Measurements from ENCODE around the gene PXDN. TPM values are rescaled to one million over a fixed set of nuclear protein-coding genes. Genes with fewer than 3 reads are reported as not detected.

Gene PXDN
- total RNA-seq, 1 experiment from 2014 or later = 146 TPM

DNA sequence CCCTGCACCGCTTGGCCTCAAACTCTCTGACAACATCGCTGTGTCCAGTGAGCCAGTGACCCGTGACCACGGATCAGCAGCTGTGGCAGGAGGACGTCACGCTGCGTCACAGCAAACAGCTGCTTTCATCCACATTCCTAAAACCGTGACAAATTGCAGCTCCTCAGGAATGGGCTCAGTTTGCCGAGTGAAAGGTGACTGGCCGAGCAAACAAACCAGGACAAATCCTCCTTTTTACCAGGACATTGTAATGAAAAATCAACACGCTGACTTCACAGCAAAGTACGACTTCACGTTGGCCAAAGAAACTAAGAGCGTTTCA is 57.6 kb downstream of the PXDN start (continued):
- TF ChIP-seq, protein P1, sequence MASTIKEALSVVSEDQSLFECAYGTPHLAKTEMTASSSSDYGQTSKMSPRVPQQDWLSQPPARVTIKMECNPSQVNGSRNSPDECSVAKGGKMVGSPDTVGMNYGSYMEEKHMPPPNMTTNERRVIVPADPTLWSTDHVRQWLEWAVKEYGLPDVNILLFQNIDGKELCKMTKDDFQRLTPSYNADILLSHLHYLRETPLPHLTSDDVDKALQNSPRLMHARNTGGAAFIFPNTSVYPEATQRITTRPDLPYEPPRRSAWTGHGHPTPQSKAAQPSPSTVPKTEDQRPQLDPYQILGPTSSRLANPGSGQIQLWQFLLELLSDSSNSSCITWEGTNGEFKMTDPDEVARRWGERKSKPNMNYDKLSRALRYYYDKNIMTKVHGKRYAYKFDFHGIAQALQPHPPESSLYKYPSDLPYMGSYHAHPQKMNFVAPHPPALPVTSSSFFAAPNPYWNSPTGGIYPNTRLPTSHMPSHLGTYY (CRISPR knock-in tag; IDR thresholded peaks at IDR 0.05) = no peak
- no peak for TF ChIP-seq TEAD4 (CRISPR knock-in tag; IDR thresholded peaks at IDR 0.05)
- TF ChIP-seq, protein P2, sequence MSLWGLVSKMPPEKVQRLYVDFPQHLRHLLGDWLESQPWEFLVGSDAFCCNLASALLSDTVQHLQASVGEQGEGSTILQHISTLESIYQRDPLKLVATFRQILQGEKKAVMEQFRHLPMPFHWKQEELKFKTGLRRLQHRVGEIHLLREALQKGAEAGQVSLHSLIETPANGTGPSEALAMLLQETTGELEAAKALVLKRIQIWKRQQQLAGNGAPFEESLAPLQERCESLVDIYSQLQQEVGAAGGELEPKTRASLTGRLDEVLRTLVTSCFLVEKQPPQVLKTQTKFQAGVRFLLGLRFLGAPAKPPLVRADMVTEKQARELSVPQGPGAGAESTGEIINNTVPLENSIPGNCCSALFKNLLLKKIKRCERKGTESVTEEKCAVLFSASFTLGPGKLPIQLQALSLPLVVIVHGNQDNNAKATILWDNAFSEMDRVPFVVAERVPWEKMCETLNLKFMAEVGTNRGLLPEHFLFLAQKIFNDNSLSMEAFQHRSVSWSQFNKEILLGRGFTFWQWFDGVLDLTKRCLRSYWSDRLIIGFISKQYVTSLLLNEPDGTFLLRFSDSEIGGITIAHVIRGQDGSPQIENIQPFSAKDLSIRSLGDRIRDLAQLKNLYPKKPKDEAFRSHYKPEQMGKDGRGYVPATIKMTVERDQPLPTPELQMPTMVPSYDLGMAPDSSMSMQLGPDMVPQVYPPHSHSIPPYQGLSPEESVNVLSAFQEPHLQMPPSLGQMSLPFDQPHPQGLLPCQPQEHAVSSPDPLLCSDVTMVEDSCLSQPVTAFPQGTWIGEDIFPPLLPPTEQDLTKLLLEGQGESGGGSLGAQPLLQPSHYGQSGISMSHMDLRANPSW (CRISPR knock-in tag; conservative IDR thresholded peaks at IDR 0.05; ENCODE audit: low read depth) = no peak
- TF ChIP-seq, protein P3, sequence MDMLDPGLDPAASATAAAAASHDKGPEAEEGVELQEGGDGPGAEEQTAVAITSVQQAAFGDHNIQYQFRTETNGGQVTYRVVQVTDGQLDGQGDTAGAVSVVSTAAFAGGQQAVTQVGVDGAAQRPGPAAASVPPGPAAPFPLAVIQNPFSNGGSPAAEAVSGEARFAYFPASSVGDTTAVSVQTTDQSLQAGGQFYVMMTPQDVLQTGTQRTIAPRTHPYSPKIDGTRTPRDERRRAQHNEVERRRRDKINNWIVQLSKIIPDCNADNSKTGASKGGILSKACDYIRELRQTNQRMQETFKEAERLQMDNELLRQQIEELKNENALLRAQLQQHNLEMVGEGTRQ (CRISPR knock-in tag; IDR thresholded peaks at IDR 0.05) = no peak
- TF ChIP-seq, protein P4, sequence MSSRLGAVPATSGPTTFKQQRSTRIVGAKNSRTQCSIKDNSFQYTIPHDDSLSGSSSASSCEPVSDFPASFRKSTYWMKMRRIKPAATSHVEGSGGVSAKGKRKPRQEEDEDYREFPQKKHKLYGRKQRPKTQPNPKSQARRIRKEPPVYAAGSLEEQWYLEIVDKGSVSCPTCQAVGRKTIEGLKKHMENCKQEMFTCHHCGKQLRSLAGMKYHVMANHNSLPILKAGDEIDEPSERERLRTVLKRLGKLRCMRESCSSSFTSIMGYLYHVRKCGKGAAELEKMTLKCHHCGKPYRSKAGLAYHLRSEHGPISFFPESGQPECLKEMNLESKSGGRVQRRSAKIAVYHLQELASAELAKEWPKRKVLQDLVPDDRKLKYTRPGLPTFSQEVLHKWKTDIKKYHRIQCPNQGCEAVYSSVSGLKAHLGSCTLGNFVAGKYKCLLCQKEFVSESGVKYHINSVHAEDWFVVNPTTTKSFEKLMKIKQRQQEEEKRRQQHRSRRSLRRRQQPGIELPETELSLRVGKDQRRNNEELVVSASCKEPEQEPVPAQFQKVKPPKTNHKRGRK (CRISPR knock-in tag; IDR thresholded peaks at IDR 0.05; ENCODE audit: borderline replicate concordance) = no peak
- no peak for TF ChIP-seq TP53 (CRISPR knock-in tag; IDR thresholded peaks at IDR 0.05)

DNA sequence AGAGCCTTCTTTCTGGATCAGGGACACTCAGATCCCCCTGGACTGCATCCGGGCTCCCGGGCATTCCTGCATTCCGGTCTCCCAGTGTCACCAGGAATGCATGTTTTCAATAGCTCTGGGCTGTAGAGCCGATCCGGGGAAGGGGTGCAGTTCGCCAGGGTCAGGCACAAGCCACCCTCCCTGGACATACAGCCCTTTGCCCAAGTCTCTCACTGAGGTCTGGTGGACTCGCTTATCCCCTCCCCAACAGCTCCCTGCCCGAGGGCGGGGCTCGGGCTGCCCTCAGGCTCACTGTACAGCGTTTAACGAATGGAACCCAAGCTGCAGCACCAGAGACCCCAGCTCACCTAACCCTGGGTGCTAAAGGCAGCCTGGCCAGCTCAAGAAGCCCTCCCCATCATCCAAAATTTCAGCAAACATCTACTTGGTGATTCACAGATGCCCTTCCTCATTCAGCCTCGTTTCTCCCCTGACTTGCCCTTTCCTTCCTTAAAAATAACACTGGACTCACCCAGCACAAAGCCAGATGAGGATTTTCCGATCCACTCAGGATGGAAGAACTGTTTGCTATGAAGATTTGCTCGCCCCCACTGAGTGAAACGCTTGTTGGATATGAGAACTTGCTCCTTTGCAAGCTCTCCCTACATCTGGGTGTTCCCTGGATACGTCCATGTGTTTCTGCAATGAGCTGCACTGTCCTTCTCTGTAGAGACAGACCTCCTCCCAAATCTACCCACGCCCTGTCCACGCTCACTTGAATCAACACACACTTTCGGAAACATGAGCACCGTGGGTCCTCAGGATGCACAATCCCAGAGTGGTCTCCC is 58.1 kb downstream of the PXDN start:
- Mint-ChIP-seq H3K27ac (peak overlapping the region; percentile 93), H3K4me1 (peaks cover 18% of the 10 kb centered on the region), H3K9me3 (no peaks in the 10 kb centered on the region), H3K36me3 (peaks cover 43% of the 10 kb centered on the region), H3K4me3 (no peak overlapping the region), H3K27me3 (ENCODE audit: low read depth) (no peaks in the 10 kb centered on the region)
- peak; percentile 74 for ATAC-seq
- CTCF ChIA-PET = interaction anchor here (0.7 to 2.3 kb wide), 3 partner anchors 65 to 84 kb away, joined by 4 to 15 read pairs (median 10); no protein-coding TSS in a partner anchor
- POLR2A ChIA-PET = interaction anchor here (0.6 kb wide), 1 partner anchor 648 kb away, joined by 3 read pairs; no protein-coding TSS in a partner anchor
- TF ChIP-seq, protein P5, sequence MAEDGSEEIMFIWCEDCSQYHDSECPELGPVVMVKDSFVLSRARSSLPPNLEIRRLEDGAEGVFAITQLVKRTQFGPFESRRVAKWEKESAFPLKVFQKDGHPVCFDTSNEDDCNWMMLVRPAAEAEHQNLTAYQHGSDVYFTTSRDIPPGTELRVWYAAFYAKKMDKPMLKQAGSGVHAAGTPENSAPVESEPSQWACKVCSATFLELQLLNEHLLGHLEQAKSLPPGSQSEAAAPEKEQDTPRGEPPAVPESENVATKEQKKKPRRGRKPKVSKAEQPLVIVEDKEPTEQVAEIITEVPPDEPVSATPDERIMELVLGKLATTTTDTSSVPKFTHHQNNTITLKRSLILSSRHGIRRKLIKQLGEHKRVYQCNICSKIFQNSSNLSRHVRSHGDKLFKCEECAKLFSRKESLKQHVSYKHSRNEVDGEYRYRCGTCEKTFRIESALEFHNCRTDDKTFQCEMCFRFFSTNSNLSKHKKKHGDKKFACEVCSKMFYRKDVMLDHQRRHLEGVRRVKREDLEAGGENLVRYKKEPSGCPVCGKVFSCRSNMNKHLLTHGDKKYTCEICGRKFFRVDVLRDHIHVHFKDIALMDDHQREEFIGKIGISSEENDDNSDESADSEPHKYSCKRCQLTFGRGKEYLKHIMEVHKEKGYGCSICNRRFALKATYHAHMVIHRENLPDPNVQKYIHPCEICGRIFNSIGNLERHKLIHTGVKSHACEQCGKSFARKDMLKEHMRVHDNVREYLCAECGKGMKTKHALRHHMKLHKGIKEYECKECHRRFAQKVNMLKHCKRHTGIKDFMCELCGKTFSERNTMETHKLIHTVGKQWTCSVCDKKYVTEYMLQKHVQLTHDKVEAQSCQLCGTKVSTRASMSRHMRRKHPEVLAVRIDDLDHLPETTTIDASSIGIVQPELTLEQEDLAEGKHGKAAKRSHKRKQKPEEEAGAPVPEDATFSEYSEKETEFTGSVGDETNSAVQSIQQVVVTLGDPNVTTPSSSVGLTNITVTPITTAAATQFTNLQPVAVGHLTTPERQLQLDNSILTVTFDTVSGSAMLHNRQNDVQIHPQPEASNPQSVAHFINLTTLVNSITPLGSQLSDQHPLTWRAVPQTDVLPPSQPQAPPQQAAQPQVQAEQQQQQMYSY (CRISPR knock-in tag; IDR thresholded peaks at IDR 0.05) = 0 out of 2 replicates have a peak, but pooled peaks have one; percentile 42
- TF ChIP-seq ETV6 (CRISPR knock-in tag; IDR thresholded peaks at IDR 0.05) = no peak
- DNase-seq (ENCODE audit: low spot score) = peak; percentile 51

DNA sequence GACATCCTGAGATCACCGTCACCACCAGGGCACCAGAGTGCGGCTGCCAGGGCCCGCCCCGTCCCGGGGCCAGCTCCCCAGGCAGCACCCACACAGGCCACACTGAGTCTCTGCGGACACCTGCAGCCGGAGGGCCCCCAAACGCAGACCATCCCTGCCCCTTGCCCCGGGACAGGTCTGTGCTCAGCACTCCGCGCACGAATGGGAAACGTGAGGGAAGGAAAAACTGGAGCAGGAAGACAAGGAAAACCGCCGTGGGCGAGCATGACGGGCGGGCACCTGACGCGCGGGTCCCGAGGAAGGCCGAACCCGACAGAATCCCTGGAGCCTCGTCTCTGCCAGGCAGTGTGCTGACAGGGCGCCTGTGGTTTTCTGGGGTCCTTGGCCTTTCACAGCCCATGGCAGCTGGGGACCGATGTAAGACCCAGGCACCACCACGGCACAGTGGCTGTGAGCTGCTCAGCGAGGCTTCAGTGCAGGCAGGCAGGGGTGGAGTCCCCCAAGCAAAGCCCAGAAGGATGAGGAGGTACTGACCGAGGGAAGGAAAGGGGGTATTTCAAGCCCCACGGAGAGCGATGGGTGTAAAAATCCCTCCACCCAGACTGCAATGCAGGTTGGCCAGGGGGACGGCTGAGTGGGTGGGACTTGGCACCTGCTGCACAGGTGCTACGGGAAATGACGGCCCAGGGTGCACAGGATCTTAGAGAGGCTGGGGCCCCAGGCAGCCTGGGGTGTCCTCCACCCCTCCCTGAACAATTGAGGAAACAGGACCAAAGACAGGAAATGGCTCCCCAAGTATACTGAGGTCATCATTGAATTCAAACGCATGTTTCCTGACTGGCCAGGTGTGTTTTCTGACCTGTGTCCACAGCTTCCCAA is 59.0 kb downstream of the PXDN start:
- DNase-seq (ENCODE audit: low spot score) (no peak), ATAC-seq (no peak; the same call in none of the 2 replicates)
- no peak overlapping the region for H3K4me3 Mint-ChIP-seq
- ChIA-PET CTCF (interaction anchor here (0.7 to 2.3 kb wide), 3 partner anchors 65 to 84 kb away, joined by 4 to 15 read pairs (median 10); no protein-coding TSS in a partner anchor), POLR2A (interaction anchor here (0.6 kb wide), 1 partner anchor 647 kb away, joined by 3 read pairs; no protein-coding TSS in a partner anchor)
- peak overlapping the region; percentile 89 for H3K27ac Mint-ChIP-seq
- H3K4me1 Mint-ChIP-seq = peaks cover 18% of the 10 kb centered on the region
- H3K9me3 Mint-ChIP-seq = no peaks in the 10 kb centered on the region
- no peaks in the 10 kb centered on the region for H3K27me3 Mint-ChIP-seq (ENCODE audit: low read depth)
- H3K36me3 Mint-ChIP-seq = peaks cover 47% of the 10 kb centered on the region
- TF ChIP-seq CREM (CRISPR knock-in tag; IDR thresholded peaks at IDR 0.05) = no peak
- TF ChIP-seq NFE2L1 (CRISPR knock-in tag; IDR thresholded peaks at IDR 0.05) = no peak
- TF ChIP-seq HMGA2 (CRISPR knock-in tag; IDR thresholded peaks at IDR 0.05) = no peak
- TF ChIP-seq, protein P6, sequence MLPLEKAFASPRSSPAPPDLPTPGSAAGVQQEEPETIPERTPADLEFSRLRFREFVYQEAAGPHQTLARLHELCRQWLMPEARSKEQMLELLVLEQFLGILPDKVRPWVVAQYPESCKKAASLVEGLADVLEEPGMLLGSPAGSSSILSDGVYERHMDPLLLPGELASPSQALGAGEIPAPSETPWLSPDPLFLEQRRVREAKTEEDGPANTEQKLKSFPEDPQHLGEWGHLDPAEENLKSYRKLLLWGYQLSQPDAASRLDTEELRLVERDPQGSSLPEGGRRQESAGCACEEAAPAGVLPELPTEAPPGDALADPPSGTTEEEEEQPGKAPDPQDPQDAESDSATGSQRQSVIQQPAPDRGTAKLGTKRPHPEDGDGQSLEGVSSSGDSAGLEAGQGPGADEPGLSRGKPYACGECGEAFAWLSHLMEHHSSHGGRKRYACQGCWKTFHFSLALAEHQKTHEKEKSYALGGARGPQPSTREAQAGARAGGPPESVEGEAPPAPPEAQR (CRISPR knock-in tag; IDR thresholded peaks at IDR 0.05) = no peak
- TF ChIP-seq, protein P7, sequence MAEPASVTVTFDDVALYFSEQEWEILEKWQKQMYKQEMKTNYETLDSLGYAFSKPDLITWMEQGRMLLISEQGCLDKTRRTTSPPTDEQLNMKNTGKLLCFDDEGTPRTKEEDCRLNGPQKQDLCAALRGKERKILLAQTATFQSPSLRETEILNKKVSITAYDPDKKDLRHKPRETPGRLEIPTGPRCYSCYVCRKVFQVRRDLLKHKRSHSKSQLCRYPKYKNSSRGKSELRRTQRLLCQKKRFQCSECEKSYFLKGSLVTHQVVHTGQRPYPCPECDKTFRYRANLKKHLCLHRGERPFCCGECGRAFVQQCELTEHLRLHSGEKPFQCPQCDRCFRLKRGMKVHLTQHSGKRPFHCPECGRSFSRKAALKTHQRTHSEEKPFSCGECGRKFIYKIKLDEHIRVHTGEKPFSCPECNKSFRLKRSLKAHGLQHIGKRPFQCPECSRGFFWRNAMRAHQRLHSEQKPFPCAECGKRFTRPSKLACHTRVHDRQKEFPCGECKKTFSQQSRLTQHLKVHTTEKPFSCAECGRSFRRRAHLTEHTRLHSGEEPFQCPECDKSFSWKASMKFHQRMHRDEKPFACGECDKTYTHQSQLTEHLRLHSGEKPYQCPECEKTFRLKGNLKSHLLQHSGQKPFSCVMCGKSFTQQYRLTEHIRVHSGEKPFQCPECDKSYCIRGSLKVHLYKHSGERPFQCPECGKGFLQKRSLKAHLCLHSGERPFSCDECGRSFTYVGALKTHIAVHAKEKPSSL (CRISPR knock-in tag; conservative IDR thresholded peaks at IDR 0.05) = no peak
- no peak for TF ChIP-seq TP53 (CRISPR knock-in tag; IDR thresholded peaks at IDR 0.05)
